Activated CD4-positive, CD25-positive, alpha-beta regulatory T cell treated with anti-CD3 and anti-CD28 coated beads, Interleukin-2, amount 50 U/mL, for 24 hours (primary cell): ENCODE data around the gene IBA57.

Experiments
- ATAC-seq, 2 donors: fragments of 150-1000 bp; cut with Tn5 transposase; one replicate each; pipeline ENCODE4 v1.10.0; 2021; ENCODE audit warnings: mild to moderate bottlenecking in 1 of 2, moderate library complexity in 1 of 2

Gene IBA57

GRCh38 chr1:228194921-228195812 lies 29.6 kb downstream of the IBA57 start:
- no peak for ATAC-seq

GRCh38 chr1:228197555-228198147 lies 32.0 kb downstream of the IBA57 start:
- no peak for ATAC-seq

- no peak for ATAC-seq
Observed at GRCh38 chr1:228198977-228199590, 33.5 kb downstream of the IBA57 start.

GRCh38 chr1:228204958-228205357 lies 39.4 kb downstream of the IBA57 start:
- no peak for ATAC-seq

GRCh38 chr1:228205526-228206436 lies 40.2 kb downstream of the IBA57 start:
- ATAC-seq, result no peak

GRCh38 chr1:228206582-228207351 lies 41.2 kb downstream of the IBA57 start:
- ATAC-seq, result no peak

GRCh38 chr1:228207381-228207810 lies 41.8 kb downstream of the IBA57 start:
- no peak for ATAC-seq

GRCh38 chr1:228207851-228208821 lies 42.5 kb downstream of the IBA57 start, which contains the start of gene OBSCN:
Gene OBSCN, plus strand, starts transcription at chr1:228208044. Its CDS starts 3,740 bp downstream, at chr1:228211784.
- ATAC-seq, result no peak

- ATAC-seq, result no peak
Observed at GRCh38 chr1:228208831-228209551, 43.4 kb downstream of the IBA57 start.

GRCh38 chr1:228209657-228210056 lies 44.1 kb downstream of the IBA57 start:
- ATAC-seq, result no peak

GRCh38 chr1:228210076-228210651 lies 44.6 kb downstream of the IBA57 start:
- ATAC-seq, result no peak

GRCh38 chr1:228210712-228211530 lies 45.3 kb downstream of the IBA57 start:
- ATAC-seq, result no peak

- no peak for ATAC-seq
Observed at GRCh38 chr1:228211531-228212414, 46.2 kb downstream of the IBA57 start.

- no peak for ATAC-seq
Observed at GRCh38 chr1:228212415-228212965, 46.9 kb downstream of the IBA57 start.

GRCh38 chr1:228212966-228213844 lies 47.6 kb downstream of the IBA57 start:
- ATAC-seq, result peak; percentile 96 to 97
